ENCODE measurements around the gene TMEM187. TPM values are rescaled to one million over a fixed set of nuclear protein-coding genes. Genes with fewer than 3 reads are reported as not detected.

TMEM187 gene
- total RNA-seq, 2 donors from 2014 or later: 16.9 to 18.2 TPM

- no peaks in the 10 kb centered on the region for H3K27me3 ChIP-seq (replicated peaks; ENCODE audit: insufficient read depth)
- H3K27ac ChIP-seq: no peak within 1 kb of the TSS
- TF ChIP-seq POLR2AphosphoS5 (IDR thresholded peaks at IDR 0.05) (no peak), POLR2A (IDR thresholded peaks at IDR 0.05) (no peak)
- TF ChIP-seq, protein P1, sequence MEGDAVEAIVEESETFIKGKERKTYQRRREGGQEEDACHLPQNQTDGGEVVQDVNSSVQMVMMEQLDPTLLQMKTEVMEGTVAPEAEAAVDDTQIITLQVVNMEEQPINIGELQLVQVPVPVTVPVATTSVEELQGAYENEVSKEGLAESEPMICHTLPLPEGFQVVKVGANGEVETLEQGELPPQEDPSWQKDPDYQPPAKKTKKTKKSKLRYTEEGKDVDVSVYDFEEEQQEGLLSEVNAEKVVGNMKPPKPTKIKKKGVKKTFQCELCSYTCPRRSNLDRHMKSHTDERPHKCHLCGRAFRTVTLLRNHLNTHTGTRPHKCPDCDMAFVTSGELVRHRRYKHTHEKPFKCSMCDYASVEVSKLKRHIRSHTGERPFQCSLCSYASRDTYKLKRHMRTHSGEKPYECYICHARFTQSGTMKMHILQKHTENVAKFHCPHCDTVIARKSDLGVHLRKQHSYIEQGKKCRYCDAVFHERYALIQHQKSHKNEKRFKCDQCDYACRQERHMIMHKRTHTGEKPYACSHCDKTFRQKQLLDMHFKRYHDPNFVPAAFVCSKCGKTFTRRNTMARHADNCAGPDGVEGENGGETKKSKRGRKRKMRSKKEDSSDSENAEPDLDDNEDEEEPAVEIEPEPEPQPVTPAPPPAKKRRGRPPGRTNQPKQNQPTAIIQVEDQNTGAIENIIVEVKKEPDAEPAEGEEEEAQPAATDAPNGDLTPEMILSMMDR (IDR thresholded peaks at IDR 0.05): no peak
- no peaks in the 10 kb centered on the region for H3K4me1 ChIP-seq (replicated peaks)
- no peaks in the 10 kb centered on the region for H3K9me3 ChIP-seq
- peak within 1 kb of the TSS; percentile 44 to 56 for H3K4me3 ChIP-seq
- no CpG with 5 or more reads among the region's 87 CpGs for WGBS
- no peaks in the 10 kb centered on the region for H3K36me3 ChIP-seq
- intact Hi-C loops (cut with DNase I): no loop called here
- peak; percentile 49 for DNase-seq (ENCODE audit: low spot score)
Observed at GRCh38 chrX:153934762-153935325, 37.7 kb upstream of the TMEM187 start, which contains the start of gene NAA10. Gene NAA10 (minus strand): TSS chrX:153935037. CDS start chrX:153934904, 133 bp downstream.

GRCh38 chrX:153935326-153935851 lies 37.2 kb upstream of the TMEM187 start:
- Histone ChIP-seq H3K36me3 (no peaks in the 10 kb centered on the region), H3K27me3 (replicated peaks; ENCODE audit: insufficient read depth) (no peaks in the 10 kb centered on the region), H3K4me3 (peak overlapping the region; percentile 44 to 56), H3K27ac (no peak overlapping the region), H3K4me1 (replicated peaks) (no peaks in the 10 kb centered on the region), H3K9me3 (no peaks in the 10 kb centered on the region)
- WGBS: 9% methylated on average over 15 of the region's 32 CpGs
- DNase-seq (ENCODE audit: low spot score): no peak
- TF ChIP-seq POLR2AphosphoS5 (IDR thresholded peaks at IDR 0.05): no peak
- no peak for TF ChIP-seq POLR2A (IDR thresholded peaks at IDR 0.05)
- TF ChIP-seq, protein P1 (IDR thresholded peaks at IDR 0.05): no peak
- intact Hi-C loops (cut with DNase I): no loop called here

- intact Hi-C loops (cut with DNase I): no loop called here
- Histone ChIP-seq H3K4me1 (replicated peaks) (no peaks in the 10 kb centered on the region), H3K27ac (no peak overlapping the region), H3K36me3 (no peaks in the 10 kb centered on the region), H3K4me3 (no peak overlapping the region), H3K27me3 (replicated peaks; ENCODE audit: insufficient read depth) (no peaks in the 10 kb centered on the region), H3K9me3 (no peaks in the 10 kb centered on the region)
- TF ChIP-seq POLR2AphosphoS5 (IDR thresholded peaks at IDR 0.05) (no peak), POLR2A (IDR thresholded peaks at IDR 0.05) (no peak)
- TF ChIP-seq, protein P1 (IDR thresholded peaks at IDR 0.05): no peak
- 95% methylated on average over 3 of the region's 3 CpGs for WGBS
- no peak for DNase-seq (ENCODE audit: low spot score)
Observed at GRCh38 chrX:153937056-153937455, 35.5 kb upstream of the TMEM187 start.

GRCh38 chrX:153938226-153938786 lies 34.2 kb upstream of the TMEM187 start:
- 79% methylated on average over 10 of the region's 10 CpGs for WGBS
- intact Hi-C loops (cut with DNase I): no loop called here
- H3K27ac ChIP-seq: no peak overlapping the region
- no peaks in the 10 kb centered on the region for H3K27me3 ChIP-seq (replicated peaks; ENCODE audit: insufficient read depth)
- no peaks in the 10 kb centered on the region for H3K36me3 ChIP-seq
- TF ChIP-seq, protein P1 (IDR thresholded peaks at IDR 0.05): no peak
- no peak for DNase-seq (ENCODE audit: low spot score)
- H3K4me1 ChIP-seq (replicated peaks): no peaks in the 10 kb centered on the region
- H3K4me3 ChIP-seq: no peak overlapping the region
- no peaks in the 10 kb centered on the region for H3K9me3 ChIP-seq

DNA sequence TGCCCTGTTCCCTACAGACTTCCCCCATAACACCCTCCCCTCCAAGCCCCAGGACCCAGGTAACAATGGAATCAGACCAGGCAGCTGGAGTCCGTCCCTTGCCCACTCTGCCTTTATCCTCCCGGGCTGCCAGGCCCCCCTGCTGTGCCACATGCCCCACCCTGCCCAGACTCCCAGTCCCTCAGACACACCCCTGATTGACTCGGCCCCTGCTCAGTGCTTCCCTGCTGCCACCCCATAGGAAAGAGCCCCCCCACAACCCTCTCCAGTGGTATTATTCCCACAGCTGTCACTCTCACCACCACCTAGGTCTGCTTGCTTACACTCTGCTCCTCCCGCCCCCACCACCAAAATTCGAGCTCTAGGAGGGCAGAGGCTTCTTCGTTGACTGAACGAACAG lies 33.0 kb upstream of the TMEM187 start:
- Histone ChIP-seq H3K9me3 (no peaks in the 10 kb centered on the region), H3K27me3 (replicated peaks; ENCODE audit: insufficient read depth) (no peaks in the 10 kb centered on the region), H3K4me1 (replicated peaks) (no peaks in the 10 kb centered on the region), H3K27ac (no peak overlapping the region), H3K36me3 (no peaks in the 10 kb centered on the region), H3K4me3 (no peak overlapping the region)
- 65% methylated on average over 6 of the region's 7 CpGs for WGBS
- TF ChIP-seq POLR2AphosphoS5 (IDR thresholded peaks at IDR 0.05) (no peak), POLR2A (IDR thresholded peaks at IDR 0.05) (no peak)
- TF ChIP-seq, protein P1 (IDR thresholded peaks at IDR 0.05): no peak
- DNase-seq (ENCODE audit: low spot score): no peak
- intact Hi-C loops (cut with DNase I): no loop called here

Data from prostate gland (tissue), 2 donors.